Activated naive CD4-positive, alpha-beta T cell (primary cell): Measurements from ENCODE around the gene CADM1.

ENCODE experiments used
- DNase-seq, 4 experiments: peaks; one replicate each; lab custom pipeline; 2025; lab: John Stamatoyannopoulos, UW

CADM1 gene

DNA sequence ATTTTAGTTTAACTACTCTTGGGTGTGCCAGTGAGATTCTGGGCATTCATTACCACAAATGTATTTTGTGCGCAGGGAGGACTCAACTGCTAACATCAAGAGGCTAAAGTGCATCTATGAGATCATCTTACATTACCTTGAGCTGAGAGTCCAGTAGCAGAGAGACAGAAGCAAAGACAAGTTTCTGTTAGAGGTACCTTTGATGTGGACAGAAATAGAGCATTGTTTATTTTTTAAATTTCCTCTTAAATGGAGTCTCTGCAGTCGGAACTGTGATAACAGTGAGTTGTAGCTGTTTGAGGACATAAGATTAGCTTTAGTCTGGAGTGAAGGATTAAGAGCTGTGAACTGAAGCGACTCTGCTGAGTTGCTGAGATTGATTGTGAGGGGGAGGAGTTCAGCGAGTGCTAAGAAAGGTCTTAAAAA lies 297.0 kb downstream of the CADM1 start:
- no peak for DNase-seq

DNA sequence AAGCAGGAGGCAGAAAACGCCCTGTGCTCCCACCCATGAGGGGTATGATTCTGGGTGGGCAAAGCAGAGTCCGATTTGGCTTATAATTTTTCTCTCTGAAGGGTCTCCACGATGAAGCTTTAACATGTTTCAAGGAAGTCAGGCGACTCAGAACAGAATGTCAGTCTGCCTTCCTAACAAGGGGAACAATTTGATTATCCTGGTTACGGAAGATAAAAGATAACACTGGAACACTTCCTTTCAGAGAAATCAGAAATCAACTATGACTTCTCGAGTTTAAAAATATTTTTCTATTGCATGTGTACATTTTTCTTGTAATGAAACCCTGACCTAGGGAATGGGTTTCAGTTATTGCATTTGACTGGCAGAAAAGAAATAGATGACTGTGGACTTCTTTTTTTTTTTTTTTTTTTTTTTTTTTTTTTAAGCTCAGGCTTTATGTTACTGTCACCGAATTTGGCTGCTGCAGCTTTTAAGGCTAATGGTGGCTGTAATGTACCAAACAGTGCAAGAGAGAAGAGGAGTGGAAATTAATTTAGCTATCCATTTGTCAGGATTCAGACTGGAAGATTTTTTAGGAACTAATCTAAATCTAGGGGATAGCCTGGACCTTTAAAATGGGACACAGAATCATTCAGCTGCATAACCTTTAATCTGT lies 297.7 kb downstream of the CADM1 start:
- DNase-seq: no peak

DNA sequence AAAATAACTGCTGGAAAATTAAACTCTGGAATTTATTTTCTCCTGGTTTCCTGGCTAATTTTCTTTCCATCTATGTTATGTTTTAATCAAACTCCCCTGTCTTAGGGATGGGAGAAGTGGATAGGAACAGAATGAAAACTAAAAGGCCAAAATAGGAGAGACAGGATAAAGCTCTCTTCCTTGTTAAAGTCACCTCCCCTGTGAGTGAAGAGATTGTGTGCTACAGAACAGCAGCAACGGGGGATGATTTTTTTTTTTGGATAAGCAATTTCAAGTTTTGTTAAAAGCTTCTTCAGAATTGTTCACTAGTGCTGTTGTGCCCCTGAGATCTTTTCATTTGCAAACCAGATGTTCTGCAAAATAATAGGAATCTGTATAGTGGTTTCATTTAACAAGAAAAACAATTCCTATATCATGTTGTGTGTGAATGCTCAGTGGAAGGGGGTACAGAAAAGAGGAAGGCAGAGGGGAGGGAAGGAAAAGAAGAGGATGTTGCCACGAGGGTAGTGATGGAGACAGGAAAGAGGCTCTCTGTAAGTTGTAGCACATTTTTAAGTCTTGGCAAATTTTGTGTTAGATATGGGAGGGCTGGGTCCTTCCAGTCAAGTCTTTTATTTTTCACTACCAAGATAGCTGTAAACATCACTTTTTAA lies 301.2 kb downstream of the CADM1 start:
- DNase-seq: no peak

DNA sequence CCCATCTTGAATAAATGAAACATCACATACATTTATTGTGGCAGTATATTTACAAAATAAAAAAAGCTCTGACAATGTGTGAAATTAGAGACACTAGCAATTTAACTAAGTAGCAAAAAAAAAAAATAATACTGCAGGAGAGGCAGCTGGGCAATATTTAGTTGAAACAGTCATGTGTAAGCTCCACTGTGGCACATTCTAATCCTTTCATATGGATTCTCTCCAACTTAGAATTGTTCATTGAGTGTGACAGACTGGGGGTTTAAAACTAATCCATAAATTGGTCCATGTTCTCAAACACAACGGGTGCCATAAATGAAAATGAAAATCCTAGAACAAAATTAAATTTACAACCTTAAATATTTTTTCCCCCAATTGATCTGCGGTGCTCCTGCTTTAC lies 302.1 kb downstream of the CADM1 start:
- DNase-seq: no peak

DNA sequence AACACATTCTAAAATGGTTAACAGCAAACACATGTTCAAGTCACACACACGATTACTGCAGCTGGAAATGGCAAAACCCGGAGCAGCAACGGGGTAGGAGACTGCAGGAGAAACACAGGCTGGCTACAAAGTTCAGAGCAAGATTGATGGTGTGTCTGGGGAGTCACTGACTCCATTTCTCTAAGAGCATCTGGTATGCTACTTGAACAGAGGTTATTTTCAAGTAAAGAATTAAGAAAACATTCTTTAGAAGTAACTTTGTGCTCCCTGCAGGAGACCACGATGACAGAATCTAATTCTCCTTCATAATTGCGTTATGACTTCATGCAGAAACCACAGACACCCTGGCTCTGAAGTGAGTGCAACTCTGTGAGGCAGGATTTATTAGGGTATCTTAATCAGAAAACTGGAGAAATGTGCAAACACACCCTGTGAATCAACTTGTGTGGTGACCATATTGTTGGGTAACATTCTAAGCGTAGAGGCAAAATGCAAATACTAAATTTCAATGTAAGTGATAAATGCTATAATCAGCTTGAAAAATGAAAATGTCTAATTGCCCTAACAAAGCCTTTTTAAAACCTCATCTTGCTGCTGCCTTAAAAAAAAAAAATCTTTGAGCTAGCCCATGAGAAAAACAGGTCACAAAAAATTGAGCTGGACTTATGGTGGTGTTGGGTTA lies 303.0 kb downstream of the CADM1 start:
- no peak for DNase-seq

DNA sequence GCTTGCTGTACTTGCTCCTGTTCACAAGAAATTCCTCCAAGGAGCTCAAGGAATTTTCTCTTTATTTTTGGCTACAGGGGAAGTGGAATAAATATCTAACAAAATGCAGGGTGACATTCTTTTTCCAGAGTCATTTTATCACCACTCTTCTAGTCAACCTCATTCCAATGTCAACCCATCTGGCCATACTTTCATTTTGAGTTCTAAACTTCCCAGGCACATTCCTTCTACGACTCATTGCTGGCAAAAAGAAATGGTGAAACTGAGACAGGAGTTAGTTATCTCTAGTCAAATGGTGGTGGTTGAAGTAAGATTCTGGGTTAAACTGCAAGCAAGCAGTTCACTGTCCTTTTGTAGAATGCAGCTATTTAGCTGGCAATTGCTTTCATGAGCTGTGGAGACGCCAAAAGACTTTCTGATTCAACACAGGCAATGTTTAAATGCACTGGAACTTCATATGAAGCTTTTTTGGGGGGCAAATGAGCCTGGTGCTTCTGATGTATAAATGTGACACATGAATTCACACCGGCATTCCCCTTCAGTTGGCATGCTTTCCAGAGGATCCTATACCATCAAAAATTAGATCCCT lies 304.6 kb downstream of the CADM1 start:
- DNase-seq: no peak

DNA sequence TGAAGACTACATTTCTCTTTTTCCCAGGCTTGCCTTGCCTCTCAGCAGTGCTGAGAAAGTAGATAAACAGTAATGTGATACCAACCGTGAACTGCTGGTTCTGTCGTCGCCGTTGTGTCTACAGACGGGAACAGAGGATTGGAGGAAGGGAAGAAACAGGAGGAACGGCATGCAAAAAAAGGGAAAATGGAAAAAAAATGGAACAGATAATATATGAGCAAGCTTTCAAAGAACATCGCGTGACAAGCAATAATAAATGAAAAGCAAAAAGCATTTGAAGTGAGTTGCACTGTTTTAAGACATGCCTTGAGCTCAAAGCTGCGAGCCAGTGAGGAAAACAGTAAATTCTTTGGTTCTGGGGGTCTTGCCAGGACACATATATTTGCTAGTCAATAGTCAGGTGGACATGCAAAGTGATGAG lies 305.9 kb downstream of the CADM1 start:
- DNase-seq: no peak

DNA sequence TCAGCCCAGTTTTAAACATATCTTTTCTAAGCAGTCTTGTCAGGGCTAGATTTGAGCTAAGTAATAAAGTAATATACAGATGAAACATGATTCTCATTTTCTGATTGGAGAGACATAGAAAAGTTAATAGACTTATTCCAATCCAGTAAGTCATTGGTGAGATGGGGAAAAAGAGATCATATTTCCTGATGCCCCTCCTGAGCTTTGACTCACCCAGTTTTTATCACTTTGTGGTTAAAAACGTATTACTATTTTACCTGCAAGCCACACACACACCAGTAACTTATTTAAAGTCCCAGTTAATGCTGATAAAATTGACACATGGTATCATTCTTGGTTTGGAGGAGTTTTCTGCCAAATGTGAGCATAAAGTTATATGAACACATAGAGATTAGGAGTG lies 306.8 kb downstream of the CADM1 start:
- no peak for DNase-seq

DNA sequence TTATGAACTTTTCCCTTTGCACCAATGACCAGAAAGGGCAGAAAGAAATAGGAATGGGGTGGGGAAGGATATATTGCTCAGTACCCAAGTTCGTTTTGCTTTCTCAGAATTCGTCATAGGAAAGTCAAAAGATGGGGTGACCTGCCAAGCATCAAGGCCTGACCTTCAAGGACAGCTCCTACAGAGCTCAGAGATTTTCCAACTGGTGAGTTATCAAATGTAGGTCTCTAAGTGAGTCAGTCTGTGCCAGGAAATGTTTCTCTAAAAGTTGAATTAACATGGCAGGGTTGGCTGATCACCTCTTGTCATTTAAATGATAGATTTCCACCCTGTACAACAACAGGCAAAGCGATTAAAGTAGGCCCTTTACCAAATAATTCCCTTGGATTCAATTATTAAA lies 307.2 kb downstream of the CADM1 start:
- no peak for DNase-seq

DNA sequence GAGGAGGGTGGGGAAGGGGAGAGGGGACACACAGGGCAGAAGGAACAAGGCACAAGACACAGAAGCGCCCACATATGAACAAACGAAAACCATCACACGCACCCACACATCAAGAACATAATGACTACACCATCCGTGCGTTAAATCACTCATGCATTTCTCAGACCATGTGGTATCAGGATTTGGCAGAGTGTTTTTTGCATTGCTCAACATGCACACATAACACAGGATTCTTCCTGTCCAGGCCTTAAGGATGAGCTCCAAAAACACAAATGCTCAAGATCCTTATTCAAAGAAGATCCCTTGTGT lies 309.5 kb downstream of the CADM1 start:
- DNase-seq: no peak

DNA sequence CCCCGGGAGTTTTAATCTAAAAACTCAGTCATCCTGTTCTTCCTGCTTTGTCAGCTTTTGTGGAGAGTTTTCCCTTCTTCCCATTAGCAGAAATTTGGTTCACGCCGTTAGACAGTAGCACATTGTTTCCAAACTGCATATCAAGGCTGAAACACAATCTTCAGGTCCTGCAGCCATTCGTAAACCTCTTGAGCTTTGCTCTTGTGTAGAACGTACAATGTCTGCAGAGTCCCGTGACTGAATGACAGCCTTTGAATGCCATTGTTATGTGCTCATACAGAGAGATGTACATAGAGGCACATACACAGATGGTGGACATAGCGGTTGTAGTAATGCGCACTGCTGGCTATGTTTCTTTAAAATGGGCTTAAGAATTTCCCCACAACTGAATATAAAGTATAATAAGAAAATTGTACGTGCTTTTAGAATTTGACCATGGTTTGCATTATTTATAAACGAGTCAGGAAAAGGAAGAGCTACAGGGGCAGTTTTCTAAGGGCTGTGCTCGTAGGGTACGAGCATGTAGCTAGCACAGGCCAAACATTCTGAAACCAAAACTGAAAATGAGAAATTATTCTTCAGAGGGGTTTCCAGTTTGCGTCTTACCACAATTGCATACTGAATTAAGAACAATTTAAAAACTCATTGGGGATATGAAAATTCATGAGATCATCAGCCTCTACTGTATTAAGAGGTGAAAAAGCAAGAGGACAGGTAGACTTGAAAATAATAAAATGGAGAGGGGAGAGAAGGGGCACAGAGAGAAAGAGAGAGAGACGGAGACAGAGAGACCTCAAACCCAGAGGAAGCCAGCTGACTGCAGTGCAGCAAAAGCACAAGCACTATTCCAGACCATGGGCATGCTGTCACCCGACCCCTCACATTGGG lies 310.1 kb downstream of the CADM1 start:
- DNase-seq: no peak

DNA sequence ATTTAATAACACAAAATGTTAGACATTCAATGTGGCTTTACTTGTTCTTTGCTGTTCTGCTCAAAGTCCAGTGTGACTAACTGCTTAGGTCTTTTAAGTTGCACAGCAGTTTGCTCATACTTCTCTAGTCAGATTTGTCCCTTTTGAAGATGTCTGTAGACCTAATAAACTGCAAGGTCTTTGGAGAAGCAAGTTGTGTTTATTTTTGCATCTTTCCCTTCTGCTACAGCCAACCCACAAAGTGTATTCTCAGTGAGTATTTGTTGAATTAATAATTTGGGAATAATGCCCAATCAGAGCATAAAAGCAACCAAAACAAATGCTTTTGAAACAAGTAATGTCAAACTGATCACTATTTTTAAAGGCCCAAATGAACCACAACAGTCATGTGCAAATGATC lies 312.5 kb downstream of the CADM1 start:
- no peak for DNase-seq

DNA sequence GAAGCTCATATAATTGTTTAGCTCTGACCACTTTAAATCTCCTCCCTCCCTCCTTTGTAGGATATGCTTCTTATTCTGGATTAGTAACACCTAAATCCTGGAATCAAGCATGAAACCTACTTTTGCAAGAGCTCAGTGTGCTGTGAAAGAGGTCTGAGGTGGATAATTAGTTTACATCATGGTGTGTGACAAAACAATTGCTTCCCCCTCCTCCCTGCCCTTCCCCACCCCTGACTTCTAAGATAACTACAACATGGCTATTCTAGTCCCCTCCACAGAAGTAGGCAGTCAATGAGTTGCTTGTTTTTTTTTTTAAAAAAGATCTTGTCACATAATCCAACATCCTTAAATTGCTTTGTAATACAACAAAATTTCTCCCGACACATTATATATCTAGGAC lies 314.0 kb downstream of the CADM1 start:
- no peak for DNase-seq

DNA sequence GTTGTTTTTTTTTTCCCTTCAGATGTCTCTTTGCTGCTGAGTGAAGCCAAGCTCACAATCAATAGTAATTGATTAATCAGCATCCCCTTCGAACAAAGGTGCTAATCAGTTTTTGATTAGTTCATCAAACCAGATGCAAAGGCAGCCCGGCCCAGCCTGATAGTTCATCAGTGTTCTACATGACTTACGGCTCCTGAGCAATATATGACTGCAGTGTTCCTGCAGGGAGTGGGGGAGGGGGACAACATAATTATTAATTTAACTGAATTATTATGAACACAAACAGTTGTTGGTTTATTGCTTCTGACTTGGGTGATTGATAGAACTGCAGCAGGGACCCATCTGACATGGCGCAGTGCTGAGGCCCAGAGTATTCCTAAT lies 315.3 kb downstream of the CADM1 start:
- no peak for DNase-seq

DNA sequence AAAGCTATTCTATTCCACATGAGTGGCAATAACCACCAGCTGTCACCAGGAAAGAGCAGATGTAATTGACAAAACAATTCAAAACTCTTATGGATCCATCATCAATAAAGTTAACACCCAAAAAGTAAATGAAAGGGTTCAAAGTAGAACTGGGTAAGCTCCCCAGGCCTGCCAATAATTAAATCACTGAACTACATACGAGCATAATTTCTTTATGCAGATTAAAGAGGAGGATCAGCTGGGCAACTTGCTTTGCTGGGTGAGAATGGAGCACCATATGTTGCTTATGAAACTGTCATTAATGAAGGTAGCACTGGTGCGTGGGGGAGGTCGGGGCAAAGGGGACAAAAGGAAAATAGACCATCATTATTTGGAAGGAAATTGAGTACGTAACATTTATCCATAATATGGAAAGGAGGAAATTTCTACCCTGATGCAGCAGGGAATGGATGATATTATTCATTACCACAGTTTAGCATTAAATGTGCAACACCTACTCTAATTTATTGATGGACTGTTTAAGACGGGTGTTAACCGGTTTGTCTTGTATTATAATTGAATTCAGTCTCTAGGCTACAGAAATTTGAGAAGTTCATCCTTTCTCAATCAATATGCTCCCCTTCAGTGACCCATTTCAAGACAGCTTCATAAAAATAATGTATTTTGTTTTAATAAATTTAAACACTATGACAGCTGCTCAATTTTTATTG lies 315.9 kb downstream of the CADM1 start:
- DNase-seq: no peak

DNA sequence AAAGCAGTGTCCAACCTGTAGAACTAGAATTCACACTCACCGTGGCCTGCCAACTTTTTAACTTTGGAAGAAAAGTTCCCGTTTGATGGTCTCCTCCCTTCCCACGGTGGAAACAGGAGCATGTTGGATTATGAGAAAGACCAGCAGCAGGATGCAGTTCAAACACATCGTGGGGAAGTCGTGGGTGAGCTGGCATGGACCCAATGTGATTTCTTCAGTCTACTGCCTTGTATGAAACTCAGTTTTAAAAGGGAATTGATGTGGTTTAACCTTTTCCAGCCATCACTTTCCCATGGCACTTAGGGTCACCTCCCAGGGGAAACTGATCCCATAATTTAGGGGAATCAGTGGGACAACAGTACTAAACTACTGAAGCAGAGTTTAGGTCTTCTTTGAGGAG lies 318.3 kb downstream of the CADM1 start:
- no peak for DNase-seq

DNA sequence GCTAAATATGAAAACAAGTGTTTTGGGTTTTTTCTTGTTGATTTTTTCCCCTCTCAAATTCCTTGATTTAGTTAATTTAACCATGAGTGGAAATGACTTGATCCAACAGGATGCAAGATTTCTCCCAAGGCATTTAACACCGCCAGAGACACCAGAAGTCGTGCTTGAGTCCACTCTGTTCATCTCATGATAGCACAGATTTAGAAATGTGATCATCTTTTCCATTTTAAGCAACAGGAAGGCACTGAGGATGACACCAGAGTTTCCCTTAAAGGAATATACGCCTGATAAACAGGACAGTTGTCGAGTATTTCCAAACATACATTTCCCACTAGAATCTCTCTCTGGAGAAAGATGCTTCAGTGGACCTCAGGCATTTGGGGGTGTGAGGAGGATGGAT lies 318.7 kb downstream of the CADM1 start:
- no peak for DNase-seq

DNA sequence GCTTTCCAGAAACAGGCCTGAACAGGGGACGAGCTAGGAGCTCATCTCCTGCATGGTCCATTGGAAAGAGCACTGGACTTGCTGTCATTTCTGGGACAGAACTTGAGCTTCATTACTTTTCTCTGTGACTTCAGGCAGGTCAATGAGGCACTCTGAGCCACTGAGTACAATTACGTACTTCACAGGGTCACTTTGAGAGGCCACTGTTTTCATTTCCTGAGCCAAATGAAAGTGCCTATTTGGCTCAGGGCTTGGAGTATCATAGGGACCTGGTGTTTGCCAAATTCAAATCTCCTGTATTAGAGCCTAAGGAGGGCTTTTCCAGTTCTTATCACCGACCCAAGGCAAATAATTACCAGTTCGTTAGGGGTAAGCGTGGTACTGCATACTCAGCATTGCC lies 319.3 kb downstream of the CADM1 start:
- DNase-seq: no peak

DNA sequence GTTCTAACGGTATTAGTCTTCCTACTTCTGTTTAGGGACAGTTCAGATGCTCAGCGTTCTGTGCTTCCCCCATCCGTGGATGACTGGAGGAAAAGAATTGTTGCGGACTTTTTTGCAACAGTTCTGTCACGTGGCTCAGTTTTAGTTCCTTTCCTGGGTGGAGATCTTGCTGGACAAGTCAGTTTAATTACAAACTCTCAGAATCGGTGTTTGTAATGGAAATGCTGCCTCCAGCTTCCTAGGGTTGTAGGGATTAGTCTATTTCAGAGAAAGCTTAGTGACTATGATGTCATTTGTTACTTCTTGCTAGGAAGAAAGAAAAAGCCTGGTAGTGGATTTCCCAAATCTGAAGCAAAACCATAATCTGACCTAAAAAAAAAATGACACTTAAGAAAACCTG lies 320.4 kb downstream of the CADM1 start:
- DNase-seq: no peak

DNA sequence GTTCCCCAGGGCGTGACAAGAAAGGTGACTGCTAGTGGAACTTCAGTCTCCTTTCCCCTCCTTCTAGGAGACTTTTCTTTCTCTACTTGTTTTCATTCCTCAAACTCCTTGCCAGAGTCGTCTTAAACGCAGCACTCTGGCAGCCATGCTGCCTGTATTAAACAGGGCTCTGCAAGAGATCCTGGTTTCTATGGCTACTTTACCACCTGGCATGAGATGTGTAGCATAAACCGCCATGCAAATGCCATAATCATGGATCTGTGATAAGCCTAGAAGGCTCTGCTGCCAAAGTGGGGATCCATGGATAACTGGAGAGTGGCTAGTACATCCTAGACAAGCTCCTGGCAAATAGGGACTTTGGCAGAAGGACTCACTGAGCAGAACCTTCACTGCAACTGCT lies 321.1 kb downstream of the CADM1 start:
- DNase-seq: no peak

DNA sequence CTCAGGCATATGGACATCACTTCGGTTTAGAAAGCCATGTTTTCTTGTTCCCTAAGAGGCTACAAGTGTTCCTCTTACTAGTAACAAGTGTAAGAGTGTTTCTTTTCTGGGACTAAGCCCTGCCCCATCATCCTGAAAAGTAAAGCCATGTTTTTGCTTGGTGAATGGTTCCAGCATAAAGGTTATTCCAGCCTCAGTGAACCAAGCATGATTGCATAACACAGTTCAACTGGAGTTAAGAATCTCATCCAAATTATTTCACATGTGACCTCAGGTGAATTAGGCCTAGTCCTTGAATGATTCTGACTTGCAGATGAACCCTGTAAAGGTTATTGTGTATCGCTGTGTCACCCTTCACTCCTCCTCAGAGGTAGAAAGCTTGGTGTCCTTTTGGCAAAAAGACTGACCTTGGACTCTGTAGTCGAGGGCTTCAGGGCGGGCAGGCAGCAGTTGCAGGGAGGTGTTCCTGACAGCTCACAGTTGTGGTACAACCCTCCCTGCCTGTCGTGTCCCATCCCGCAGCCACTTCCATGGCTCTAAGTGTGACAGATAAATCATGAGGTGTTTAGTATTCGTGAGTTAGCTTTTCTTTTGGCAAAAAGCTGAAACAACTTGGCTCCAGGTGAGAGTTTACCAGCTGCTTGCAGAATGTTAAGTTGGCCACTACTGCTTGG lies 321.8 kb downstream of the CADM1 start:
- DNase-seq: no peak
